ENCODE results near the gene PAQR6.

DNA sequence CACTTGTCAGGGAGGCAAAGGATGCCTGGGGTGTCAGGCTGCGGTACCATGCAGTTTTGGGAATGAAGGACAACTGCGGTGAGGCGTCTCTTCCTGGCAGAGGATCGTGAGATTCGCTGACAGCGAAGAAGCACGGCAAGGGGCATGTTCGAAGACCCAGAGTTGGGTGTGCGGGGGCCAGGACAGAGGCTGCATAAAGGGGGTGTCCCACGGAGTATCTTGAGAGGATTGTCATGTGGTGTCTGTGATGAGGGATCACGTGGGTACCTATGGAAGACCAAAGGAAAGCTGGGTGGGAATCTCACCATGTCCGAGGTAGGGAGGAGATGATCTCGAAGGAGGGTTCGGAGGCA lies 53.6 kb downstream of the PAQR6 start:
- TF ChIP-seq, protein P1, sequence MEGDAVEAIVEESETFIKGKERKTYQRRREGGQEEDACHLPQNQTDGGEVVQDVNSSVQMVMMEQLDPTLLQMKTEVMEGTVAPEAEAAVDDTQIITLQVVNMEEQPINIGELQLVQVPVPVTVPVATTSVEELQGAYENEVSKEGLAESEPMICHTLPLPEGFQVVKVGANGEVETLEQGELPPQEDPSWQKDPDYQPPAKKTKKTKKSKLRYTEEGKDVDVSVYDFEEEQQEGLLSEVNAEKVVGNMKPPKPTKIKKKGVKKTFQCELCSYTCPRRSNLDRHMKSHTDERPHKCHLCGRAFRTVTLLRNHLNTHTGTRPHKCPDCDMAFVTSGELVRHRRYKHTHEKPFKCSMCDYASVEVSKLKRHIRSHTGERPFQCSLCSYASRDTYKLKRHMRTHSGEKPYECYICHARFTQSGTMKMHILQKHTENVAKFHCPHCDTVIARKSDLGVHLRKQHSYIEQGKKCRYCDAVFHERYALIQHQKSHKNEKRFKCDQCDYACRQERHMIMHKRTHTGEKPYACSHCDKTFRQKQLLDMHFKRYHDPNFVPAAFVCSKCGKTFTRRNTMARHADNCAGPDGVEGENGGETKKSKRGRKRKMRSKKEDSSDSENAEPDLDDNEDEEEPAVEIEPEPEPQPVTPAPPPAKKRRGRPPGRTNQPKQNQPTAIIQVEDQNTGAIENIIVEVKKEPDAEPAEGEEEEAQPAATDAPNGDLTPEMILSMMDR (IDR thresholded peaks at IDR 0.05; ENCODE audit: insufficient read depth, low read length), result no peak
- TF ChIP-seq POLR2AphosphoS5 (IDR thresholded peaks at IDR 0.05; ENCODE audit: low read depth), result no peak
